GM23338 (cell line): Measurements from ENCODE around the gene DMD. TPM values are rescaled to one million over a fixed set of nuclear protein-coding genes. Genes with fewer than 3 reads are reported as not detected.

Source experiments
- ATAC-seq: fragments of 200-7000 bp; cut with Tn5 transposase; 3 replicates; pipeline ENCODE4 v1.9.1; 2020
- DNase-seq: peaks from one replicate; pipeline ENCODE4 v3.0.0-alpha.2; 2015; ENCODE audit warnings: low spot score
- H2AFZ ChIP-seq: fragments of 200-600 bp; sonication (generic); 2 replicates; pipeline ENCODE4 v1.8.0; 2016; ENCODE audit warnings: antibody characterized with exemption, mild to moderate bottlenecking, moderate library complexity
- H3F3A ChIP-seq: fragments of 200-600 bp; sonication (generic); replicated peaks from 2 replicates; pipeline ENCODE4 v1.8.0; 2017; ENCODE audit warnings: antibody characterized with exemption, mixed run types, low read depth
- H3K27ac ChIP-seq: fragments of 200-600 bp; sonication (generic); 2 replicates; pipeline ENCODE4 v1.6.1; 2016; ENCODE audit warnings: low read depth
- H3K27me3 ChIP-seq: fragments of 200-600 bp; sonication (generic); 2 replicates; pipeline ENCODE4 v1.8.0; 2016; ENCODE audit warnings: mild to moderate bottlenecking, mixed run types, moderate library complexity; ENCODE audit not compliant: insufficient read depth
- H3K36me3 ChIP-seq: fragments of 200-600 bp; sonication (generic); 2 replicates; pipeline ENCODE4 v1.8.0; 2016; ENCODE audit warnings: mild to moderate bottlenecking; ENCODE audit not compliant: insufficient read depth
- H3K4me1 ChIP-seq: fragments of 200-600 bp; sonication (generic); 2 replicates; pipeline ENCODE4 v1.8.0; 2016; ENCODE audit warnings: mild to moderate bottlenecking, moderate library complexity; ENCODE audit not compliant: insufficient read depth
- H3K4me2 ChIP-seq: fragments of 200-600 bp; sonication (generic); 2 replicates; pipeline ENCODE4 v1.7.1; 2017; ENCODE audit warnings: mixed run types
- H3K4me3 ChIP-seq: fragments of 200-600 bp; sonication (generic); 2 replicates; pipeline ENCODE4 v1.6.1; 2016; ENCODE audit warnings: mixed run types
- H3K79me2 ChIP-seq: fragments of 200-600 bp; sonication (generic); replicated peaks from 2 replicates; pipeline ENCODE4 v1.8.0; 2017; ENCODE audit warnings: mild to moderate bottlenecking; ENCODE audit not compliant: insufficient read depth
- H3K9me2 ChIP-seq: fragments of 200-600 bp; sonication (generic); 2 replicates; pipeline ENCODE4 v1.8.0; 2017; ENCODE audit not compliant: insufficient read depth
- H4K20me1 ChIP-seq: fragments of 200-600 bp; sonication (generic); replicated peaks from 2 replicates; pipeline ENCODE4 v1.8.0; 2017; ENCODE audit warnings: mild to moderate bottlenecking; ENCODE audit not compliant: insufficient read depth
- H3K27ac Mint-ChIP-seq: 2 replicates; pipeline ENCODE4 v1.8.0; 2020; ENCODE audit warnings: inconsistent platforms, mild to moderate bottlenecking, moderate library complexity, mixed read lengths
- H3K27me3 Mint-ChIP-seq: 3 replicates; pipeline ENCODE4 v1.8.0; 2022; ENCODE audit warnings: low read depth, mild to moderate bottlenecking, moderate library complexity, mixed read lengths, inconsistent platforms; ENCODE audit not compliant: insufficient read depth, poor library complexity
- H3K36me3 Mint-ChIP-seq: 3 replicates; pipeline ENCODE4 v1.8.0; 2021; ENCODE audit warnings: low read depth, mild to moderate bottlenecking, inconsistent platforms, moderate library complexity, mixed read lengths
- H3K4me1 Mint-ChIP-seq: 3 replicates; pipeline ENCODE4 v1.8.0; 2020; ENCODE audit warnings: mild to moderate bottlenecking, inconsistent platforms, mixed read lengths
- H3K4me3 Mint-ChIP-seq: 3 replicates; pipeline ENCODE4 v1.8.0; 2021; ENCODE audit warnings: moderate library complexity, mild to moderate bottlenecking, inconsistent platforms, mixed read lengths
- H3K9me3 Mint-ChIP-seq: 3 replicates; pipeline ENCODE4 v1.8.0; 2020; ENCODE audit warnings: moderate library complexity, mild to moderate bottlenecking, inconsistent platforms, mixed read lengths
- CREB1 ChIP-seq: fragments of 250-450 bp; sonication (Bioruptor Pico); IDR thresholded peaks from 2 replicates; pipeline ENCODE4 v1.5.0; 2020; ENCODE audit warnings: low read depth, mild to moderate bottlenecking, moderate library complexity
- ETS1 ChIP-seq: IDR thresholded peaks from 2 replicates; pipeline ENCODE4 v1.6.1; 2016; ENCODE audit warnings: antibody characterized with exemption
- EZH2 ChIP-seq: fragments of 200-600 bp; sonication (generic); IDR thresholded peaks from one replicate; pipeline ENCODE4 v1.8.0; 2017; ENCODE audit warnings: antibody characterized with exemption, mild to moderate bottlenecking, low read depth; ENCODE audit not compliant: unreplicated experiment
- EZH2phosphoT487 ChIP-seq: fragments of 200-600 bp; sonication (generic); IDR thresholded peaks from one replicate; pipeline ENCODE4 v1.8.1; 2018; ENCODE audit warnings: antibody characterized with exemption; ENCODE audit not compliant: unreplicated experiment
- JUNB ChIP-seq: IDR thresholded peaks from one replicate; pipeline ENCODE4 v1.6.1; 2016; ENCODE audit warnings: antibody characterized with exemption; ENCODE audit not compliant: unreplicated experiment
- NANOG ChIP-seq: IDR thresholded peaks from 2 replicates; pipeline ENCODE4 v1.6.1; 2016; ENCODE audit warnings: antibody characterized with exemption, borderline replicate concordance
- POLR2AphosphoS5 ChIP-seq: IDR thresholded peaks from 2 replicates; pipeline ENCODE4 v1.6.1; 2016; ENCODE audit warnings: antibody characterized with exemption, low read depth
- REST ChIP-seq: IDR thresholded peaks from one replicate; pipeline ENCODE4 v1.6.1; 2018; ENCODE audit warnings: antibody characterized with exemption; ENCODE audit not compliant: unreplicated experiment
- STAT1 ChIP-seq: IDR thresholded peaks from one replicate; pipeline ENCODE4 v1.6.1; 2016; ENCODE audit warnings: antibody characterized with exemption; ENCODE audit not compliant: unreplicated experiment
- ZNF114 ChIP-seq: fragments of 250-450 bp; sonication (Bioruptor Pico); IDR thresholded peaks from 2 replicates; pipeline ENCODE4 v1.5.0; 2020; ENCODE audit warnings: mild to moderate bottlenecking, moderate library complexity
- ZNF462 ChIP-seq: fragments of 250-450 bp; sonication (Bioruptor Pico); IDR thresholded peaks from 2 replicates; pipeline ENCODE4 v1.5.0; 2020; ENCODE audit warnings: mild to moderate bottlenecking, moderate library complexity
- polyA plus RNA-seq: library from polyadenylated mRNA; unstranded; fragments of >200 nt; fragmentation: Nextera tagmentation; extraction: Ambion mirVana; gene quantifications from 2 replicates; pipeline ENCODE4 v1.2.1, GENCODE V29; 2016
- total RNA-seq: library from RNA; depleted of rRNA; stranded (reverse); fragments of >200 nt; shearing (Covaris generic); gene quantifications from 2 replicates; pipeline ENCODE4 v1.2.3, GENCODE V29; 2014

DMD gene
- total and polyA plus RNA-seq, 2 experiments from 2014 or later: 4.5 to 7.6 TPM

- no peak for TF ChIP-seq ZNF462 (CRISPR knock-in tag)
- no peak for TF ChIP-seq EZH2
- no peak for TF ChIP-seq ETS1
- TF ChIP-seq POLR2AphosphoS5: no peak
- TF ChIP-seq JUNB: no peak
- TF ChIP-seq CREB1 (CRISPR knock-in tag): no peak
- TF ChIP-seq ZNF114: no peak
- no peak for TF ChIP-seq STAT1
- no peak for TF ChIP-seq EZH2phosphoT487
- TF ChIP-seq NANOG: no peak
These were observed 196.4 kb downstream of the DMD start (continued) for GRCh38 chrX:33014949-33015348.

- Histone ChIP-seq H3K4me2 (no peak overlapping the region), H3K9me2 (no peaks in the 10 kb centered on the region), H2AFZ (no peak overlapping the region), H3K27ac (no peak overlapping the region), H3K79me2 (no peaks in the 10 kb centered on the region), H3K4me3 (no peak overlapping the region), H3K36me3 (no peaks in the 10 kb centered on the region), H3F3A (no peaks in the 10 kb centered on the region), H3K27me3 (no peaks in the 10 kb centered on the region), H3K4me1 (no peaks in the 10 kb centered on the region), H4K20me1 (no peaks in the 10 kb centered on the region)
- DNase-seq: no peak
- Mint-ChIP-seq H3K27ac (no peak overlapping the region), H3K4me1 (no peaks in the 10 kb centered on the region), H3K4me3 (no peak overlapping the region), H3K27me3 (no peaks in the 10 kb centered on the region), H3K36me3 (no peaks in the 10 kb centered on the region; the same call in 2 of the 3 replicates), H3K9me3 (no peaks in the 10 kb centered on the region)
- ATAC-seq: no peak
- no peak for TF ChIP-seq REST
- TF ChIP-seq STAT1: no peak
- no peak for TF ChIP-seq ETS1
These were observed 197.3 kb downstream of the DMD start for GRCh38 chrX:33014086-33014485.
